Astrocyte (in vitro differentiated cells and primary cell): ENCODE measurements around the gene NFKB1. TPM values are rescaled to one million over a fixed set of nuclear protein-coding genes. Genes with fewer than 3 reads are reported as not detected.
"Not testable (repeated sequence)": the region's sequence is repeated elsewhere in the genome, so short reads cannot be mapped to it uniquely, and the experiment has no call there.

ENCODE experiments used
- DNase-seq: peaks from one replicate; pipeline ENCODE4 v3.0.0-alpha.2; 2010; ENCODE audit warnings: low read depth
- FAIRE-seq: peaks from 2 replicates; lab custom pipeline; 2011; peaks lifted over from hg19 to GRCh38; lab: Jason Lieb, UNC
- H2AFZ ChIP-seq: 2 replicates; pipeline ENCODE4 v1.6.0; 2012; ENCODE audit warnings: low read depth, low read length, inconsistent platforms
- H3K27ac ChIP-seq: 2 replicates; pipeline ENCODE4 v1.5.1; 2011; ENCODE audit warnings: low read depth, low read length, inconsistent platforms
- H3K27me3 ChIP-seq: 2 replicates; pipeline ENCODE4 v1.6.0; 2011; ENCODE audit warnings: low read length, inconsistent platforms; ENCODE audit not compliant: insufficient read depth
- H3K36me3 ChIP-seq: 2 replicates; pipeline ENCODE4 v1.5.1; 2011; ENCODE audit warnings: low read length, inconsistent platforms; ENCODE audit not compliant: insufficient read depth
- H3K4me1 ChIP-seq: 2 replicates; pipeline ENCODE4 v1.5.1; 2011; ENCODE audit warnings: low read length, inconsistent platforms; ENCODE audit not compliant: insufficient read depth
- H3K4me2 ChIP-seq: 2 replicates; pipeline ENCODE4 v1.6.0; 2012; ENCODE audit warnings: low read length, inconsistent platforms
- H3K4me3 ChIP-seq: 2 replicates; pipeline ENCODE4 v1.5.1; 2011; ENCODE audit warnings: low read depth, mild to moderate bottlenecking, low read length, inconsistent platforms; ENCODE audit not compliant: insufficient read depth
- H3K79me2 ChIP-seq: 2 replicates; pipeline ENCODE4 v1.6.0; 2012; ENCODE audit warnings: mild to moderate bottlenecking, low read length, inconsistent platforms; ENCODE audit not compliant: insufficient read depth
- H3K9ac ChIP-seq: 2 replicates; pipeline ENCODE4 v1.6.0; 2012; ENCODE audit warnings: mild to moderate bottlenecking, low read length, inconsistent platforms
- H3K9me3 ChIP-seq: 2 replicates; pipeline ENCODE4 v1.5.1; 2012; ENCODE audit warnings: low read depth, mild to moderate bottlenecking, low read length, inconsistent platforms; ENCODE audit not compliant: insufficient read depth
- H4K20me1 ChIP-seq: 2 replicates; pipeline ENCODE4 v1.6.0; 2012; ENCODE audit warnings: low read length, inconsistent platforms; ENCODE audit not compliant: insufficient read depth
- H3K27ac Mint-ChIP-seq: one replicate; pipeline ENCODE4 v1.8.0; 2021; ENCODE audit warnings: mild to moderate bottlenecking, mixed read lengths; ENCODE audit not compliant: unreplicated experiment
- H3K27me3 Mint-ChIP-seq: one replicate; pipeline ENCODE4 v1.8.0; 2021; ENCODE audit warnings: low read depth, mixed read lengths; ENCODE audit not compliant: unreplicated experiment
- H3K36me3 Mint-ChIP-seq: one replicate; pipeline ENCODE4 v1.8.0; 2021; ENCODE audit warnings: low read depth, mixed read lengths; ENCODE audit not compliant: unreplicated experiment
- H3K4me1 Mint-ChIP-seq: one replicate; pipeline ENCODE4 v1.8.0; 2021; ENCODE audit warnings: low read depth, mixed read lengths; ENCODE audit not compliant: unreplicated experiment
- H3K4me3 Mint-ChIP-seq: one replicate; pipeline ENCODE4 v1.8.0; 2021; ENCODE audit warnings: mild to moderate bottlenecking, moderate library complexity, mixed read lengths; ENCODE audit not compliant: unreplicated experiment
- H3K9me3 Mint-ChIP-seq: one replicate; pipeline ENCODE4 v1.8.0; 2021; ENCODE audit warnings: mild to moderate bottlenecking, mixed read lengths; ENCODE audit not compliant: unreplicated experiment
- CTCF ChIP-seq: IDR thresholded peaks from 2 replicates; pipeline ENCODE4 v1.5.1; 2011; ENCODE audit warnings: low read depth, mild to moderate bottlenecking, inconsistent platforms, low read length, moderate library complexity; ENCODE audit not compliant: insufficient read depth
- EZH2 ChIP-seq: IDR thresholded peaks from 2 replicates; pipeline ENCODE4 v1.6.1; 2012; ENCODE audit warnings: mild to moderate bottlenecking, low read length, inconsistent platforms; ENCODE audit not compliant: insufficient read depth
- total RNA-seq: library from RNA; stranded (reverse); gene quantifications from 2 replicates; pipeline ENCODE4 v1.2.1, GENCODE V29; 2021

The NFKB1 gene
- total RNA-seq, 1 donor from 2014 or later = 19.9 TPM

GRCh38 chr4:102614801-102615200 lies 113.6 kb downstream of the NFKB1 start:
- Histone ChIP-seq H3K9me3 (no peaks in the 10 kb centered on the region), H2AFZ (no peak overlapping the region), H3K4me2 (no peak overlapping the region), H3K4me1 (peaks cover 2% of the 10 kb centered on the region), H3K27me3 (no peaks in the 10 kb centered on the region), H3K36me3 (peaks cover 45% of the 10 kb centered on the region), H3K27ac (no peak overlapping the region), H3K4me3 (no peak overlapping the region), H4K20me1 (no peaks in the 10 kb centered on the region), H3K9ac (no peak overlapping the region), H3K79me2 (no peaks in the 10 kb centered on the region)
- H3K27me3 Mint-ChIP-seq = no peaks in the 10 kb centered on the region
- no peak for TF ChIP-seq CTCF
- no peak for TF ChIP-seq EZH2
- no peak overlapping the region for H3K27ac Mint-ChIP-seq
- no peaks in the 10 kb centered on the region for H3K9me3 Mint-ChIP-seq
- FAIRE-seq (no peak), DNase-seq (no peak)
- peaks cover 38% of the 10 kb centered on the region for H3K36me3 Mint-ChIP-seq
- H3K4me1 Mint-ChIP-seq = peaks cover 6% of the 10 kb centered on the region
- no peak overlapping the region for H3K4me3 Mint-ChIP-seq

- Histone ChIP-seq H2AFZ (no peak overlapping the region), H3K4me2 (no peak overlapping the region), H3K36me3 (peaks cover 31% of the 10 kb centered on the region), H3K4me3 (no peak overlapping the region), H3K79me2 (no peaks in the 10 kb centered on the region), H3K4me1 (peaks cover 15% of the 10 kb centered on the region), H3K9ac (no peak overlapping the region), H3K27me3 (no peaks in the 10 kb centered on the region), H4K20me1 (no peaks in the 10 kb centered on the region), H3K27ac (no peak overlapping the region), H3K9me3 (no peaks in the 10 kb centered on the region)
- FAIRE-seq (no peak), DNase-seq (no peak)
- H3K9me3 Mint-ChIP-seq = no peaks in the 10 kb centered on the region
- H3K4me1 Mint-ChIP-seq = peaks cover 20% of the 10 kb centered on the region
- TF ChIP-seq CTCF = no peak
- no peak for TF ChIP-seq EZH2
- H3K27ac Mint-ChIP-seq = no peak overlapping the region
- no peaks in the 10 kb centered on the region for H3K27me3 Mint-ChIP-seq
- no peak overlapping the region for H3K4me3 Mint-ChIP-seq
- H3K36me3 Mint-ChIP-seq = peaks cover 30% of the 10 kb centered on the region
Measured at GRCh38 chr4:102616636-102617035, 115.5 kb downstream of the NFKB1 start.

GRCh38 chr4:102619021-102619420 lies 117.9 kb downstream of the NFKB1 start:
- not testable (repeated sequence) for FAIRE-seq, DNase-seq, H3K27ac Mint-ChIP-seq, H3K27me3 Mint-ChIP-seq, H3K79me2 ChIP-seq, H3K4me3 Mint-ChIP-seq, H3K4me3 ChIP-seq, H3K27ac ChIP-seq, H2AFZ ChIP-seq, H3K9me3 Mint-ChIP-seq, H3K4me2 ChIP-seq, H3K9me3 ChIP-seq, H3K27me3 ChIP-seq, H4K20me1 ChIP-seq, H3K9ac ChIP-seq
- Mint-ChIP-seq H3K4me1 (peaks cover 29% of the 10 kb centered on the region), H3K36me3 (peaks cover 22% of the 10 kb centered on the region)
- Histone ChIP-seq H3K4me1 (peaks cover 20% of the 10 kb centered on the region), H3K36me3 (peaks cover 13% of the 10 kb centered on the region)

GRCh38 chr4:102619776-102620631 lies 118.8 kb downstream of the NFKB1 start:
- Histone ChIP-seq H3K4me1 (peaks cover 20% of the 10 kb centered on the region), H3K9ac (peak overlapping the region; percentile 60), H3K27ac (peak overlapping the region; percentile 71), H3K4me3 (peak overlapping the region; percentile 14), H3K4me2 (peak overlapping the region; percentile 74)
- H3K36me3 ChIP-seq, FAIRE-seq, H3K4me3 Mint-ChIP-seq, H3K79me2 ChIP-seq, H3K9me3 ChIP-seq, H3K9me3 Mint-ChIP-seq, H2AFZ ChIP-seq, H4K20me1 ChIP-seq, H3K27me3 ChIP-seq, H3K27me3 Mint-ChIP-seq: not testable (repeated sequence)
- Mint-ChIP-seq H3K27ac (peak overlapping the region; percentile 89), H3K4me1 (peaks cover 32% of the 10 kb centered on the region), H3K36me3 (peaks cover 15% of the 10 kb centered on the region)
- DNase-seq = peak; percentile 66
